NCI-H345 (cell line): ENCODE data around the gene ZNF648.
"Not testable (repeated sequence)": the region's sequence is repeated elsewhere in the genome, so short reads cannot be mapped to it uniquely, and the experiment has no call there.

Experiments
- DNase-seq: peaks from one replicate; lab custom pipeline; 2025; lab: John Stamatoyannopoulos, UW

ZNF648 gene

GRCh38 chr1:182061594-182061993 is at the start of gene ZNF648:
TSS of gene ZNF648 (minus strand) at chr1:182061712. CDS start at chr1:182058010, 3,702 bp downstream.
- DNase-seq = no peak

DNA sequence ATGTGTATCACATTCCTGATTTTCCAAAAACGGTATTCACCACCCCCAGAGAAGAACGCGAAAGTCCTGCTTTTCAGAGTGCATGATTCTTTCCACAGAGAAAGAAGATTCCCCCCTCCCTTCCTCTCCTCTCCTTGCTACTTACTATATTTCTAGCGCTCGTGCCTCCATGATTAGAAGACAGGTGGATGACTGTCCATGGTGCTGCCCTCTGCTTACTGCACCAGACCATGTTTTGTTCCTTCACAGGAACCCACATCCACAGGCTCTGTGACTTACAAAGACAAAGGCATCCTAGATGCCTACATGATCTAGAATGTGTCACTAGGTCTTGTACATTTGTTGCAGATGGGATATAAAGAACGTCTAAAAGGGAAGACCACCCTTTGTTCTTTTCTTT is 49.1 kb upstream of the ZNF648 start:
- DNase-seq = no peak

DNA sequence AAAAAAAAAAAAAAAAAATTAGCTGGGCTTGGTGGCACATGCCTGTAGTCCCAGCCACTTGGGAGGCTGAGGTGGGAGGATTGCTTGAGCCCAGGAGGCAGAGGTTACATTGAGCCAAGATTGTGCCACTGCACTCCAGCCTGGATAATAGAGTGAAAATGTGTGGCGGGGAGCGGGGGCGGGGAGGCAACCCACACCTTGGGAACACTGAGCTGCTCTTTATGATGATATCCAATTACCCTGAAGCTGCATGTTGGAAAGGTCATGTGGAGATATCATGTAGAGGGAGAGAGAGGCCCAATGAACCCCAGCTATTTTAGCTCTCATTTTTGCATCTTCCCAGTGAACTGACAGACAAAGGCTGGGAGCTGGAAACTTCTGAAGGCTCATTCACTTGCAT is 48.3 kb upstream of the ZNF648 start:
- no peak for DNase-seq

DNA sequence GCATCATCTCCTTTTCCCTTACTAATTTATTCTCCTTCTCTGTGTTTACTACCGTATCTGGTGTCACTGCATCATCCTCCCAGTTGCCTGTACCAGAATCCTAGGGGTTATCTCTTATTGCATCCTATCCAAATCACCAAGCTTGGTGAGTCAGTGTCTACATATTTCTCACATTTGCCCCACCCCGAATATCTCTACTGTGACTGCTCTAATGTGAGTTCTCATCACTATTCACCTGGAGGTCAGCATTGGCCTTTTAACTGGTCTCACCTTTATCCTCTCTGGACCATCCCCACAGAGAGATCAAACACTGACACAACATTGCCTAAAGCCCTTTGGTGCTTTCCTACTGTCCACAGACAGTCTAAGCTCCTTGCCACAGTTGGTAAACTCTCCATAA is 45.7 kb upstream of the ZNF648 start:
- DNase-seq = no peak

- no peak for DNase-seq
Observed at GRCh38 chr1:182102043-182102416, 40.5 kb upstream of the ZNF648 start.

DNA sequence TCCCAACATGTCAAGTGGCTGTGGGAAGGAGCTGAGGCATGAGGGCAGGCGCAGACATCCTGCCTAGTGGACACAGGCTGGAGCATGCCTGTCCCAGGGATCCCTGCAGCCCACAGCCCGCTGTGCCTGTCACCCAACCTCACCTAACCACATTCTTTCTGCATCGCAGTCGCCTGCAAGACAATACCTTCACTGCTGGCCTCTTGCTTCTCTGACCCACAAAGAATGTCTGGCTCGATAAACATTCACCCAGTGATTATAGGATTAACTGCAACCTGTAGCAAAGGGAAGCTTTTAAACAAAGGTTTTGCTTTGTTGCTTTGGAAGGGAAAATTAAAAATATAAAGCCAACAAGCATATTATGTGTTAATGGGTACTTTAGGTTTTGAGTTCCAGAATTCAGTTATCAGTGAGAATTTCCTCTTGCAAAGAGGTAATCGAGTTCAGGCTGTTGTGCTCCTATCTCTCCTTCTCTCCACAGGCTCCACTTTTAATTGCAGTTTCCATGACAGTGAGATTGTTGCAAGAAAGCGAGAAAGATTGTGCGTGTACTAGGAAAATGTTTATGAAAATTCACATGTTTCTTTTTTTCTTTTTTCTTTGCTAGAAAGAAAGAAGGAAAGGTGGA is 40.0 kb upstream of the ZNF648 start:
- DNase-seq = no peak

- no peak for DNase-seq
Observed at GRCh38 chr1:182098301-182098700, 36.8 kb upstream of the ZNF648 start.

DNA sequence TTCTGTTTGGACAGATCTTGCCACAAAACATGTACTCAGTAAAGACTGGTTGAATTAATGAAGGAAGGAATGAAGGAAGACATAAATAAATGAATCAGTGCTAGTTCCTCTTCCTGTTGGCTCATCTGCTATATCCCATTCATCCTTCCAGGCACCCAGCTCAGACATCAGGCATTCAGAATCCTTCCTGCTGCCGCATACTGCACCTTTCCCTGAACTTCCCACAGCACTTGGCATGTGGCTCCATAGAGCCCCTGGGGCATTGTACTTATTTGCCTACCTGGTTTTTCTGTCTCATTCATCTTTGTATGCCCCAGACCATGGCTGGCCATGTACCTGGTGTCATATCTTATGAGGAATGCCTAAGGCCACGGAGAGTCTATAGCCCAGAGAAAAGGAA is 34.4 kb upstream of the ZNF648 start:
- no peak for DNase-seq

- not testable (repeated sequence) for DNase-seq
Observed at GRCh38 chr1:182094514-182095005, 33.0 kb upstream of the ZNF648 start.

DNA sequence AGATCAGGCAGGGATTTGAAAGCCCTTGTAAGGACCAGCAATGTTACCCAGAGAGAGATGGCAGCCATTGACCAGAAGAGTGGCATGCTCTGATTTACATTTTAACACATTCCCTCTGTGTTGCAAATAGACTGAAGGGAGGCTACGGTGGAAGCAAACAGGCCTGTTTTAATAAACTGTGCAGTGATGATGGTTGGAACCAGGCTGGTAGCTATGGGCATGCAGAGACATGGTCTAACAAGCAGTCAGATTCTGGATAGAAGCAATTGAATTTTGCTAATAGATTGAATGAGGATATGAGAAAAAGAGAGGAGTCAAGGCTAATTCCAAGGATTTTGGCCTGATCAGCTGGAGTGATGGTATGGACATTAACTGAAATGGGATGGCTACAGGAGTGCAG is 32.3 kb upstream of the ZNF648 start:
- no peak for DNase-seq

DNA sequence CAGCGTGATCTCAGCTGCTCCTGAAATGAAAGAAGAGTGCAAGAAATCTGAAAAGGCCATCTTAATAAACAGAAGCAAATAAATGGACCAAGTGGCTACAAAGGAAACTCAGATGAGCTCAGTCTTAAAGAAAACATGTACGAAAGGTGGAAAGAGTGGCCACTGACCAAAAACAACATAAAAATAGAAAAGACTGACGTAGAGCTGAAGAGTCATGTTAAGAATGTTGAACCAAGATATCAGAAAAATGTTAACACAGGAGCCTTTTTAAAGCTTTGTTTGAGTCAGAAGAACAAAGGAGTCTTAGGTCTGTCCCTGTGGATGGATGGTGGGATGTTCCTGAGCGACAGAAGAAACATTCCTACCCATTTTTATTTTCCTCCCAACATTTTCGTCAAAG is 30.8 kb upstream of the ZNF648 start:
- no peak for DNase-seq

GRCh38 chr1:182091083-182091482 is 29.6 kb upstream of the ZNF648 start:
- no peak for DNase-seq

DNA sequence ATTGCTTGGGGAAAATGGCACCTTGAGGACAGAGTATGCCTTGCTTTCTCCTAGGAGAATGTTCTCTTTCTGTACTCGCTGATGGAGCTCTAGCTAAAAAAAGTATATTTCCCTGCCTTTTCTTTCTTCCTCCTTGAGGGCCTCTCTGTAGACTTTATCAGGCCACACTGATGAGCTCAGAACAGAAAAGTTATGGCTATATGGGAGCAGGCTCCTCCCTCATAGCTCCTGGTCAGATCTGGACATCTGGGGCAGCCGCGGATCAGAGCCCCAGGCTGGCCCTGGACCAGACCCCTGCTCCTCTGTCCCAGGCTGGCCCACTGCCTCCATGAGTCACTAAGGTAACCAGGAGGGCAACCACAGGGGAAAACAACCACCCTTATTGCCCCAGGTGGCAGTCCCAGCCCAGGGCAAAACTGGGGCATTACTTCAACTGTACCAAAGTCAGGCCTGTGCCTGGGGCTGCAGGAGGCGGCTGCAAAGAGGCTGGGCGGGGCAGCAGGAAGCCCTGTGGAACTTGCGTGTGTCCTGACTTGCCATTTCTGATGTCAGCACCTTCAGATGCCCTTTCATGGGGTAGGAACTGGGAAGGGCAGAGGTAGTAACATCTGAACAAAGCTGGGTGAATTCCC is 26.3 kb upstream of the ZNF648 start:
- DNase-seq = no peak

GRCh38 chr1:182087304-182087703 is 25.8 kb upstream of the ZNF648 start:
- no peak for DNase-seq

DNA sequence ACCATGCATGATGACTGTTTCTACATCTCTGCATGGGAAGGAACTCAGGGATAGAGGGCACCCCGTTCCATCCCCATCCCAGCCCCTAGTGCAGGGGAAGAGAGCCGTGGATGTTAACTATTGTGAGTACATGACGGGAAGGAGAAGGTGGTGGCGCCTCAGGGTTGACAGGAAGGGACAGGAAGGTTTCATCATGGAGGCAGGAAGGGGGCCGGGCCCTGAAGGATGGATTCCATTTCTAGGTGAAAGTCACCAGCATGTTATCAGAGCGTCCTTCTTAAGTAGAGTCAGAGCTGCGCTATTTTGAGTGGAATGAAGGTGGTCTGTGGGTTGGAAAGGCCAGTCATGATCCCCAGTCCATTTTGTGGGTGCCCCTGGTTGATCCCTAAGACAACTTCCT is 25.1 kb upstream of the ZNF648 start:
- no peak for DNase-seq

DNA sequence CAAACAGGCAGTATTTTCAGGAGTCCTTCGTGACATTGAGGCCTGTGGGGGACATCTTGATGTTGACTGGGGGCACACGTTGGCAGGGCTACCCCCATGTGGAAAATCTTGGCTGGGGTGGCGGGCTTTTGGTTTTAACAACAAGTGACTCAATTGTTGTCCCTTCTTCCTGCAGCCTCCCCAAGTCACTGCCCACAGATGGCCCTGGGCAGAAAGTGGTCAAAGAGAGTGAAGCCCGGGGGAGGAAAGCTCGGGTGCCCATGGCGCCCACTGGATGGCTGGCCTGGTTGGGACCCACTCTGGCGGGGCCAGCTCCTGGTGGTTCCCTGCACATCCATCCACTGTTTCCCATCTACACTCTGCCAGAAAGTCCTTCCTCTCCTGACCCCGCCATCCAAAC is 24.6 kb upstream of the ZNF648 start:
- DNase-seq = no peak

DNA sequence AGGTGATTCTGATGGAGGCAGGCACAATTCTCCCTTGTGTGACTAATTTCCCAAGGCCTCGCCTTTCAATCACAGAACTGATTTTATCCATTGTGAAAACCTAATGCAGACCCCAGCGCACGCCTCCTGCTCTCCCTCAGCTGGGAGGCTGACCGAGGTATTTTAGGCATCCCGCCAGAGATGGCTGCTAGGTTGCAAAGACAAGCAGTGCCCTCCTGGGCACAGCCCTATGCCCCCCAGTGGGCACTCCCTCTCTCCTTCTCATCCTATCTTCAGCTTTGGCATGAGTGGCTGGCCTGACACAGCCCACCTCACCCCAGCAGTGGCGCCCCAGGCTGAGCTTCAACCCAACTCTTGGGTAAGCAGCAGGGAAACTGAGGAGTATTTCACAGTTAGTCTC is 24.2 kb upstream of the ZNF648 start:
- no peak for DNase-seq

- DNase-seq = peak; percentile 74
Observed at GRCh38 chr1:182084487-182085316, 23.2 kb upstream of the ZNF648 start.

GRCh38 chr1:182083851-182084486 is 22.5 kb upstream of the ZNF648 start:
- no peak for DNase-seq

DNA sequence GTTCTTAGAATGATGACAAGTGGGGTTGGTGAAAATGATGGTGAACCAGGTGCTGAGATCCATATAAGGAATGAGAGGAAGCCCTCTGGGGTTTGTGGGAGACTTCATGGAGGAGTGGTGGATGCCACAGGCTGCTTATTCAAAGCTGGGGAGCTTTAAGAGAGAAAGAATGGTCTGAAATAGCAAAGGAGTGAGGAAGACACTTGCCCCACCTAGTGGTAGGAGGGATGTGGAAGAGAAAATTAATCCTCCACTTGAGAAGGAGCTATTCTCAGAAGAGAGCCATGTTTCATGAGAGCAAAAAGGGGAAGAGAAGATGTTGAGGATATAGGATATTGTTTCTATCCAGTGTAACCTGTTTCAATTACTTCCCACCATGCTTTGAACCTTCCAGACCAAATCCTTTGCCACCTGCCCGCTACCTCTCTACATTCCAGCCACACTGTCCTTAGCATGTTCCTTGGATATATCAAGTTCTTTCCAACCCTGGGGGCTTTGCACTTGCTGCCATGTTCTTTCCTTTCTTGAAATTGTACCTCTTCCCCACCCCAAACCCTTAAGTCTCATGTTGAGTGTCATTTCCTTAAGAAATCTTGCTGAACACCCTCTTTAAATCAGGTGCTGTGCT is 19.6 kb upstream of the ZNF648 start:
- DNase-seq = peak; percentile 38

GRCh38 chr1:182080040-182080439 is 18.5 kb upstream of the ZNF648 start:
- DNase-seq = no peak

DNA sequence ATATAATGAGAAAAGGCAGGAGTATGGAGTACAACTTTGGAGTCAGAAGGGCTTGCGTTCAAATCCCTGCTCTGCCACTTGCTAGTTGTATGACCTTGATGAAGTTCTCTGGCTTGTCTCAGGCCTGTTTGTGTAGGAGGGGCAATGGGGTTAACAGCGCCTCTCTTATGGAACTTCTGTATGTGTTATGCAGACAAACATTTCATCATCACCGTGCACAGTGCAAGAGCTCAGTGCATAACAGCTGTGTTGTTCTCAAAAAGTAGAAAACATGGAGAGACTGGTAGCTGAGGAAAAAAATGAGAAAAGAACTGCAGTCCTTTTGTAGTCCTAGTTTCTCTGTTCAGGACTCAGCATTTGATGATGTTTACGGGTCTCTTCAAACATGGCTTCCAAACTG is 10.4 kb upstream of the ZNF648 start:
- DNase-seq = no peak
